HL-60 (cell line): ENCODE data around the gene PODNL1.
A peak's percentile ranks its signal among the peaks of the same experiment; 100 is the strongest.

Source experiments
- DNase-seq, 2 experiments: peaks; one replicate each; pipeline ENCODE4 v3.0.0-alpha.2; 2010 to 2020; ENCODE audit warnings: low read depth in 1 of 2, low spot score in 1 of 2
- H3K27ac ChIP-seq: fragments of 250-450 bp; sonication (Bioruptor Pico); replicated peaks from 2 replicates; pipeline ENCODE4 v1.5.1; 2020; ENCODE audit warnings: mild to moderate bottlenecking, moderate library complexity
- H3K27me3 ChIP-seq: fragments of 250-450 bp; sonication (Bioruptor Pico); 2 replicates; pipeline ENCODE4 v1.5.1; 2021; ENCODE audit warnings: mild to moderate bottlenecking, moderate library complexity; ENCODE audit not compliant: insufficient read depth, poor library complexity, severe bottlenecking
- H3K4me3 ChIP-seq: replicated peaks from 2 replicates; pipeline ENCODE4 v1.5.1; 2011; ENCODE audit warnings: mild to moderate bottlenecking, control low read depth, low read length; ENCODE audit not compliant: insufficient read depth
- GABPA ChIP-seq: IDR thresholded peaks from 2 replicates; pipeline ENCODE4 v1.6.1; 2012; ENCODE audit warnings: low read depth
- POLR2AphosphoS5 ChIP-seq: IDR thresholded peaks from 2 replicates; pipeline ENCODE4 v1.6.1; 2012; ENCODE audit warnings: low read depth
- SPI1 ChIP-seq: IDR thresholded peaks from 2 replicates; pipeline ENCODE4 v1.6.1; 2012; ENCODE audit warnings: low read depth, mild to moderate bottlenecking, borderline replicate concordance
- TF ChIP-seq, protein P1 (sequence below): IDR thresholded peaks from one replicate; pipeline ENCODE4 v1.5.1; 2011; ENCODE audit warnings: low read length, control low read depth, inconsistent platforms; ENCODE audit not compliant: insufficient read depth
- TF ChIP-seq, protein P2 (sequence below): IDR thresholded peaks from 2 replicates; pipeline ENCODE4 v1.6.1; 2012; ENCODE audit warnings: low read depth; ENCODE audit not compliant: insufficient replicate concordance

The PODNL1 gene

DNA sequence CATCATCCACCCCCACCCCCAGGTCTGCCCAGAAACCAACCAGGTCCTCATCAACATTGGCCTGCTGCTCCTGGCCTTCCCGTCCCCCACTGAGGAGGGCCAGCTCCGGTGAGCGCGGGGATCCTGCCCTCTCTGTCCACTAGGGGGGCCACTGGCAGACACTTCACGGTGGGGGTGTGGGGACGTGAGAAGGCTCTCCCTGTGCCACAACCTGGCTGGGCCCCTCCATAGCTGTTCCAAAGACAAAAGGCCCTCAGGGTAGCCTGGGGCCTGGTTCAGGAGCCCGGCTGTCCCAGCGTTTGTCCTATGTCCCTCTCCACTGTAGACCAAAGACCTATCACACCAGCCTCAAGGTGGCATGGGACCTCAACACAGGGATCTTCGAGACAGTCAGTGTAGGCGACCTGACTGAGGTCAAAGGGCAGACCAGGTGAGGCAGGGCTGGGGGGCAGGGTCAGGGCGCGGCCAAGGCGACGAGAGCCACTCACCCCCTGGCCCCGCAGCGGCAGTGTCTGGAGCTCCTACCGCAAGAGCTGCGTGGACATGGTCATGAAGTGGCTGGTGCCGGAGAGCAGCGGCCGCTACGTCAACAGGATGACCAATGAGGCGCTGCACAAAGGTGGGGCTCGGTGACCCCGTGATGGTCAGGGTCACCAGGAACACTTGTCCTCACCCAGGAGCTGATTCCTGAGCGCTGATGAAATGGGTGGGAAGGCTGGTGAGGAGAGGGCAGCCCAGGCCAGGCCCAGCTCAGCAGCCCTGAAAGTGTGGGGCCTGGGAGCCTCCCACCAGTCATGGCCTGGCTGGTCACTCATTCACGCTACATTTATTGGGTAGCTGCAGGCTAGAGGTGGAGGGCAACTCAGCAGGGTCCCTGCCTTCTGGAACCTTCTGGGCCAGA, 22.0 kb upstream of the PODNL1 start:
- no peak for DNase-seq
- H3K27ac ChIP-seq, result no peak overlapping the region
- no peaks in the 10 kb centered on the region for H3K27me3 ChIP-seq
- no peak overlapping the region for H3K4me3 ChIP-seq
- no peak for TF ChIP-seq SPI1
- no peak for TF ChIP-seq POLR2AphosphoS5
- TF ChIP-seq, protein P1, sequence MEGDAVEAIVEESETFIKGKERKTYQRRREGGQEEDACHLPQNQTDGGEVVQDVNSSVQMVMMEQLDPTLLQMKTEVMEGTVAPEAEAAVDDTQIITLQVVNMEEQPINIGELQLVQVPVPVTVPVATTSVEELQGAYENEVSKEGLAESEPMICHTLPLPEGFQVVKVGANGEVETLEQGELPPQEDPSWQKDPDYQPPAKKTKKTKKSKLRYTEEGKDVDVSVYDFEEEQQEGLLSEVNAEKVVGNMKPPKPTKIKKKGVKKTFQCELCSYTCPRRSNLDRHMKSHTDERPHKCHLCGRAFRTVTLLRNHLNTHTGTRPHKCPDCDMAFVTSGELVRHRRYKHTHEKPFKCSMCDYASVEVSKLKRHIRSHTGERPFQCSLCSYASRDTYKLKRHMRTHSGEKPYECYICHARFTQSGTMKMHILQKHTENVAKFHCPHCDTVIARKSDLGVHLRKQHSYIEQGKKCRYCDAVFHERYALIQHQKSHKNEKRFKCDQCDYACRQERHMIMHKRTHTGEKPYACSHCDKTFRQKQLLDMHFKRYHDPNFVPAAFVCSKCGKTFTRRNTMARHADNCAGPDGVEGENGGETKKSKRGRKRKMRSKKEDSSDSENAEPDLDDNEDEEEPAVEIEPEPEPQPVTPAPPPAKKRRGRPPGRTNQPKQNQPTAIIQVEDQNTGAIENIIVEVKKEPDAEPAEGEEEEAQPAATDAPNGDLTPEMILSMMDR, result peak; percentile 7

DNA sequence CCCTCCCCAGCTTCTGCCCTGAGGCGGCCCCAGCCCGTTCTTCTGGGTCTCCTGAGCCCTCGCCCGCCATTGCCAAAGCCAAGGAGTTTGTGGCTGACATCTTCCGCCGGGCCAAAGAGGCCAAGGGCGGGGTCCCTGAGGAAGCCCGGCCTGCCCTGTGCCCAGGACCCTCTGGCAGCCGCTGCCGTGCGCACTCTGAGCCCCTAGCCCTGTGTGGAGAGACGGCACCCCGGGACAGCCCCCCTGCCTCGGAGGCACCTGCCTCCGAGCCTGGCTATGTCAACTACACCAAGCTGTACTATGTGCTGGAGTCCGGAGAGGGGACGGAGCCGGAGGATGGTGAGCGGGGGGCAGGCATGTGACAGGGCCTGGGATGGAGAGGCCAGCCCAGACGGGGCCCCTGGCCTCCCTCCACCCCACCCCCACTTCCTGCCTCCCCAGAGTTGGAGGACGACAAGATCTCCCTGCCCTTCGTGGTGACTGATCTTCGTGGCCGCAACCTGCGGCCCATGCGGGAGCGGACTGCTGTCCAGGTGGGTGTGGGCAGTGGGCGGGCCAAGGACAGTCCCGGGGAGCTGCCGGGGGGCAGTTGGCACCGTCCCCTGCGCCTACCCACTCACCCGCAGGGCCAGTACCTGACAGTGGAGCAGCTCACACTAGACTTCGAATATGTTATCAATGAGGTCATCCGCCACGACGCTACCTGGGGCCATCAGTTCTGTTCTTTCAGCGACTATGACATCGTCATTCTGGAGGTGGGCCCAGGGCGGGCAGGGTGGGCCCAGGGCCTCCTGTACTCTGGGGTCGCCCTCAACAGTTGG, 21.1 kb upstream of the PODNL1 start:
- no peak overlapping the region for H3K4me3 ChIP-seq
- no peak overlapping the region for H3K27ac ChIP-seq
- TF ChIP-seq SPI1 (no peak), GABPA (no peak)
- TF ChIP-seq, protein P1, result no peak
- TF ChIP-seq, protein P2, sequence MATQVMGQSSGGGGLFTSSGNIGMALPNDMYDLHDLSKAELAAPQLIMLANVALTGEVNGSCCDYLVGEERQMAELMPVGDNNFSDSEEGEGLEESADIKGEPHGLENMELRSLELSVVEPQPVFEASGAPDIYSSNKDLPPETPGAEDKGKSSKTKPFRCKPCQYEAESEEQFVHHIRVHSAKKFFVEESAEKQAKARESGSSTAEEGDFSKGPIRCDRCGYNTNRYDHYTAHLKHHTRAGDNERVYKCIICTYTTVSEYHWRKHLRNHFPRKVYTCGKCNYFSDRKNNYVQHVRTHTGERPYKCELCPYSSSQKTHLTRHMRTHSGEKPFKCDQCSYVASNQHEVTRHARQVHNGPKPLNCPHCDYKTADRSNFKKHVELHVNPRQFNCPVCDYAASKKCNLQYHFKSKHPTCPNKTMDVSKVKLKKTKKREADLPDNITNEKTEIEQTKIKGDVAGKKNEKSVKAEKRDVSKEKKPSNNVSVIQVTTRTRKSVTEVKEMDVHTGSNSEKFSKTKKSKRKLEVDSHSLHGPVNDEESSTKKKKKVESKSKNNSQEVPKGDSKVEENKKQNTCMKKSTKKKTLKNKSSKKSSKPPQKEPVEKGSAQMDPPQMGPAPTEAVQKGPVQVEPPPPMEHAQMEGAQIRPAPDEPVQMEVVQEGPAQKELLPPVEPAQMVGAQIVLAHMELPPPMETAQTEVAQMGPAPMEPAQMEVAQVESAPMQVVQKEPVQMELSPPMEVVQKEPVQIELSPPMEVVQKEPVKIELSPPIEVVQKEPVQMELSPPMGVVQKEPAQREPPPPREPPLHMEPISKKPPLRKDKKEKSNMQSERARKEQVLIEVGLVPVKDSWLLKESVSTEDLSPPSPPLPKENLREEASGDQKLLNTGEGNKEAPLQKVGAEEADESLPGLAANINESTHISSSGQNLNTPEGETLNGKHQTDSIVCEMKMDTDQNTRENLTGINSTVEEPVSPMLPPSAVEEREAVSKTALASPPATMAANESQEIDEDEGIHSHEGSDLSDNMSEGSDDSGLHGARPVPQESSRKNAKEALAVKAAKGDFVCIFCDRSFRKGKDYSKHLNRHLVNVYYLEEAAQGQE, result no peak
- no peak for DNase-seq
- no peaks in the 10 kb centered on the region for H3K27me3 ChIP-seq

DNA sequence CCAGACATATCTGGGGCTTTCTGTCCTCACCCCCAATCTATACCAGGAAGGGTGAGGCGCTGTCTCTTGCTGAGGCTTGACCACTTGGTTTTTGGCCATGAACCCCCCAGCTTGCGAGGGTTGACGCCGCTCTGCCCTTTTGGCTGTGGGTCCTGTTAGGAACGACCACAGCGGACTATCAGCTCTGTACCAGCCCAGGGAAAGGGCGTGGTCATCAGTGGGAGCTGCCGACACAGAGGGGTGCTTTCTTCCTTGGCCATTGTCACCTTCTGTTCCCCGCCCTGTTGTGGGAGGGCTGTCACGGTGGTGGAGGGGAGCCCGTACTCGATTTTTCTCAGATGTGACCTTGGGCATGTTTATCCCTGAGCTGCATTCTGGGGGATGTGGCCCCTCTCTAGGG, 19.8 kb upstream of the PODNL1 start:
- DNase-seq, result no peak
- Histone ChIP-seq H3K27ac (no peak overlapping the region), H3K27me3 (no peaks in the 10 kb centered on the region), H3K4me3 (no peak overlapping the region)
- TF ChIP-seq GABPA, result no peak
- TF ChIP-seq POLR2AphosphoS5, result no peak
- TF ChIP-seq, protein P2, result no peak
- TF ChIP-seq, protein P1, result no peak
- no peak for TF ChIP-seq SPI1
